GM18502 (cell line): ENCODE measurements around the gene SLC9C2.
"Not testable (repeated sequence)": the region's sequence is repeated elsewhere in the genome, so short reads cannot be mapped to it uniquely, and the experiment has no call there.

Source experiments
- ATAC-seq: cut with Tn5 transposase; IDR thresholded peaks from one replicate; pipeline ENCODE4 v1.9.1; 2021; ENCODE audit warnings: mild to moderate bottlenecking; ENCODE audit not compliant: unreplicated experiment, poor library complexity

SLC9C2 gene

DNA sequence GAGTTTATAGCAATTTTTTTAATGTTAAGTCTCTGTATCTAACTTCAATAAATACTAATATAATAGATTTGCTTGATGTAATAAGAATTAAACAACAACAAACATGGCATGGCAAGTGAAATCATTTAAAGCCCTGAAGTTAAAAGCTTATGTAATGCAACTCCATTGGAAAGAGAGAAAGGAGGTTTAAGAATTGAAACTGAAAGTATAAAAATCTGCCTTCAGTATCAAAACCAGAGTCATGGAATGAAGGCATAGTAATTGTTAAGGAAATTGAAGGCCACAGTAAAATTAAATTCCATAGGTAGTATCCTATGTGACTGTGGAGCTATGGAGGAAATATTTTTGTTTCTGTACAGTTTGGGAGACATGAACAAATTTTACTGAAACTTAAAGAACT is 70.6 kb downstream of the SLC9C2 start:
- ATAC-seq: no peak

DNA sequence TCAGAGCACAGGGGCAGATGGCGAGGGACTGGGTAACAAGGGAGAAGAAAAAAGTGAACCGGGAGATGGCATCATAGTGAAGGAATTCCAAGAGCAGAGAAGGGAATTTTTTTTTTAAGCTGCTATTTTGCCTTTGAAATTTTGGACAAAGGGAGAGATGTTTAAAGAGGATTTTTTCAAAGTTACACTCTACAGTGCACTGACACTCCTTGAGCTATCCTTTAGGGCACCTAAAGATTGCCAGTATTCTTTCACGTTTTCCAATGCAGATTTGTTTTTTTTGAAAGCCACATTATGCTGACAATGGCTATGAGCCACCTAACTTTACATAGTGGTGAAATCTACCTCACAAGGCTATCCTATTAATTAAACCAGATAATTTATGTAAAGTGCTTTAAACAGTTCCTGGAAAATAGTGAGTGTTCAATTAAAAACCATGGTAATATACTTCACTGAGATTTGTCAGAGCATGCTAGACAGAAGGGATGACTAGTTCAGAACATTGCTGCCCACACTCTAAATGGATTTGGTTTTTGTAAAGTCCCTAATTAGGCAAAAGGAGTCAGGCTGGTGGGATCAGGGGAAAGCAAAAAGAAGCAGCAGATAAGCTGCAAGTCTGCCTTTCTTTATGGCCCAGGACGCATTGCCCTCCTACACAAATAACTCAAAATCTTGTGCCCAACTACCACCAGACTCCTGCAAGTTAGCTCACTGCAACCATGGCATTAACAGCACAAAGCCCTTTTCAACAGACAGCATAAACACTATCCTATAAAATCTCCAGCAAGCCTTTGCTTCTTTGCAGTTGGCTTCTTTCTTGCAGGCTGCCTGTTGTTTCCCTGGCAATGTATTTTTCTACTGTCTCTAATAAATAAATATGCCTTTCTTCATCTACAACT is 71.8 kb downstream of the SLC9C2 start:
- ATAC-seq: no peak

DNA sequence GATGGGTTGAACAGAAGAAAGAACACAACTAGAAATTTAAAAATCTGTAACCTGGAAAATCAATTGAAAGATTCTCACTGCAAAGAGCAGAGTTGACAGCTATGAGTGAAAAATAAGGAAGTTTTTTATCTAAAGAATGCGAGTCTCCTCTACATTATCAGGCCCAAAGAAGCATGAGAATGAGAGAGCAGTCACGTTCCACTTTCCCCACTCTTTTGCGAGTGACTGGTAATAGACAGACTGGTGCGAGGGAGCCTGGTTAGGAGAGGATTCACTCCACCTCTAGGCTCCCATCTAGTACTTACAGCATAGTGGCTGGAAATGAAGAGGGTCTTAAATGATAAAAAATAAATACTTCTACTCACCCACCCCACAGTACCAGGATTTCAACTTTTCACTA is 73.8 kb downstream of the SLC9C2 start:
- no peak for ATAC-seq

DNA sequence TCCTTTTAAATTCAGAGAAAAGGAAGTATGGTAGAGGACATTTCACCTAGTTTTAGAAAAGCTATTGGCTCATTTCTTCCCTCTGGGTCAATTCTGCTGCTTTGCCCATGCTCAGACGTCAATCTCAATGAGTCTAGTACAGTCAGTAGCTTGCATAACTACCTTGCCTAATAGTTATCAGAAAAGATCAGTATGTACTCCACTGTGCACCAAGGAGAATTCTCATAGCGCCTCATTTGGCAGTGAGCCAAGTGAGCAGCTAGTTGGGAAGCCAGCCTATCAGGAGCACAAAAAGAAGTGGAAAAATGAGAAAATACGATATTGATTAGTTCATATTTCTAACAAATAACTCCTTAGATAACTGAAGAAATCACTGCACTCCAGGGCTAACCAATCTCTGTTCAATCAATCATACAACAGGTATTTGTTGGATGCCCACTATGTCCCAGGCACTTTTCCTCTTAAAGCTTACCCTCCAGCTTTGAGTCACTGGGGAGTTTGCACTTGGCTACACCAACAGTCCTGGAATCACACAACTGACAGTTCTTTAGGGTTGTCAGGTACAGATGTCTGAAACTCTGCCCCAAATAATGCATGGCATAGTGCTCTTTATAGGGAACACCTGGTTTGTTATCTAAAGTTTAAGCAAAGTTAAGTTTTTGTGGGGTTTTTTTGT is 75.6 kb downstream of the SLC9C2 start:
- no peak for ATAC-seq

DNA sequence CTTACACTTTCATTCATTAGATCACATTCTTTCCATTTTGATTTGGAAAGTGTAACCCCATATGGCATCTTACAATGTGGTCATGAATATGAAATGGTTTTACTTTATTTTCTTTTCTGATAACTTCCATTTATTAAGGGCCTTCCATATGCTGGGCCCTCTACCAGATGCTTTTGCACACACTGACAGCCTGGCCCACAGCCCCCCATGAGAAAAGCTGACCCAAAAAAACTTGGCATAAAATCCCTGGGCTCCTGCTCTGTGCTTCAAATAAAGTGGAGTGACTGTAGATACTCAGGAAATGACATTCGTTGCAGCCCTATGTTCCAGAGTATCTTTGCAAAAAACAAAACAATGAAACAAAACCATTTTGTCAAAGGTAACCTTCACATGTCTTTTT is 76.9 kb downstream of the SLC9C2 start:
- no peak for ATAC-seq

DNA sequence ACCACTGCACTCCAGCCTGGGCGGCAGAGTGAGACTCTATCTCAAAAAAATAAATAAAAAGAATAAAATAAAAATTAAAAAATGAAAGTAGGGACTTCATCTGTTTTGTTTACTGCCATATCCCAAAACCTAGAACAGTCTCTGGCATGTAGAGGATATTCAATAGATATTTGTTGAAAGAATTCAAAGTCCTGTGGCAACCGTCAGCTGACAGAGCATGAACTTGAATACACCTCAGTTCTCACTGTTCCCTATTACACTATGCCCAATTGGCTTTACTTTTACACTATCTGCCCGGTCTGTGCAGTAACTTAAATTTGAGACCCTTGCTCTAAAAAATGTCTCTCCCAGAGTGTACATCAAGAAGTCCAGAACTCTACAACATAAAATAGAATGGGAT is 79.5 kb downstream of the SLC9C2 start:
- ATAC-seq: no peak

DNA sequence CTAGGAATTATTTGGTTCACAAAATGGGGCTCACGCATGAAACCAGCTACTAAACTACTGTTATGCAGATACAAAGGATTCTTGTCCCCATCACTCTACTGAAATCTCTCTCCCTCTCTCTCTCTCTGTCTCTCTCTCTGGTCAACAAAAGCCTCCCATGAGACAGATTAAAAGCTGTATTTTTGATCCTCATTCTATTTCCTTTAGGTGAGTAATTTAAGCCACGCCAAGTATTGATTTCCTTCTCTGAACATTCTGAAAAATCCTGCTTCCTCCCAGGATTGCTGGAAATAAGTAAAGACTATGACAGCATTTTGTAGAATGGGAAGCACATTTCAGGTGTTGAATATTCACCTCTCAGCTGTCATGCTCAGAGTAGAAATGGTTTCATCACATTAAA is 82.1 kb downstream of the SLC9C2 start:
- no peak for ATAC-seq

DNA sequence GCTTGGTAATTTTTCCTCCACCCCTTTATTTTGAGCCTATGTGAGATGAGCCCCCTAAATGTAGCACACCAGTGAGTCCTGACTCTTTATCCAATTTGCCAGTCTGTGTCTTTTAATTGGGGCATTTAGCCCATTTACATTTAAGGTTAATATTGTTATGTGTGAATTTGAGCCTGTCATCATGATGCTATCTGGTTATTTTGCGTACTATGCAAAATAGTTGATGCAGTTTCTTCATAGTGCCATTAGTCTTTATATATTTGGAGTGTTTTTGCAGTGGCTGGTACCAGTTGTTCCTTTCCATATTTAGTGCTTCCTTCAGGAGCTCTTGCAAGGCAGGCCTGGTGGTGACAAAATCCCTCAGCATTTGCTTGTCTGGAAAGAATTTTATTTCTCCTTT is 88.4 kb downstream of the SLC9C2 start:
- ATAC-seq: not testable (repeated sequence)

DNA sequence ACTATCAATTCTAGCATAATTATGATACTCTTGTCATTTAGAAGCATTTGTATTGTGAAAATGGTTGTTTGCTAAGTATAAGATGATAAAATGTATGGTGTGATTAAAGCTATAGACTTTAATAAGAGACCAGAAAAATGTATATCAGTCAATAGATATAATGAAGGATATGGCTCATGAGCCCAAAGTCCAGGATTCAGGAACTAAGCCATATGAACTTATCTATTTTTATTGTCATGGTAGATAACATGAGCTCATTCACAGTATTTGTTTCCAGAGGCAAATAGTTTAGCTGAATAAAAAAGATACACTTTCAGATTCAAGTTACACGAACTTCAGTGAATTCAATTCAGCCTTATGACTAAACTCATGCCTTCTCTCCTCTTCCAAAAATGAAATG is 93.1 kb downstream of the SLC9C2 start:
- ATAC-seq: no peak

DNA sequence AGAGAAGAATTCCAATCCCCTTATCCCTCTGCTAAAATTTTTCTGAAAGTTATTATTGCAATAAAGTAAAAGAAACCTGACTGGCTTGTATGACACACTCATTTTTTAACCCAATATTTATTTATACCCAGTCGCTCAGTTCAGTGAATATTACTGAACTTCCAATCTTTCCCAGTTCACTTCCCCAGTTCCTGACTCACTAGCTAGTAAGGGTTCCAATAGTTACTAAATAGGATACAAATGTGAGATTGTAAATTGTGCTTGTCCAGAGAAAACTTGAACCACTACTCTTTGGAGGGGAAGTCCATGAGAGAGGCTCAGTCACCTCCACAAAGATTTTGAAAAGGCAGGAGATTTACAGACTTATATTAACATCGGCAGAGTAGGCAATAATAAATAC is 94.3 kb downstream of the SLC9C2 start:
- ATAC-seq: no peak

DNA sequence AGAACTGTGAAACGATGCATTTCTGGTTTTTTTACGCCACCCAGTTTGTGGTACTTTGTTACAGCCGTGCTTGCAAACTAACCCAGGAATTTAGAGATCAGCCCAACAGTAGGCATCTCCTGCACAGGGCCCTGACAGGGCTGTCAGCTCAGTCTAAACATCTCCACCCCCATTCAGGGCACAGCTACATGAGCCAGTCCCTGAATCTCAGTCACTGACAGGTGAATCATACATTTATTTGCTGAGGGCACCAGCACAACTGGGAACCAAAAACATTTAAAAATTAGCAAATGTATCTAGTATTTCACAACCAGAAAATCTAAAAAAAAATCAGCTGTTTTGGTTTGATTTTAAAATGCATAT is 95.0 kb downstream of the SLC9C2 start:
- no peak for ATAC-seq

DNA sequence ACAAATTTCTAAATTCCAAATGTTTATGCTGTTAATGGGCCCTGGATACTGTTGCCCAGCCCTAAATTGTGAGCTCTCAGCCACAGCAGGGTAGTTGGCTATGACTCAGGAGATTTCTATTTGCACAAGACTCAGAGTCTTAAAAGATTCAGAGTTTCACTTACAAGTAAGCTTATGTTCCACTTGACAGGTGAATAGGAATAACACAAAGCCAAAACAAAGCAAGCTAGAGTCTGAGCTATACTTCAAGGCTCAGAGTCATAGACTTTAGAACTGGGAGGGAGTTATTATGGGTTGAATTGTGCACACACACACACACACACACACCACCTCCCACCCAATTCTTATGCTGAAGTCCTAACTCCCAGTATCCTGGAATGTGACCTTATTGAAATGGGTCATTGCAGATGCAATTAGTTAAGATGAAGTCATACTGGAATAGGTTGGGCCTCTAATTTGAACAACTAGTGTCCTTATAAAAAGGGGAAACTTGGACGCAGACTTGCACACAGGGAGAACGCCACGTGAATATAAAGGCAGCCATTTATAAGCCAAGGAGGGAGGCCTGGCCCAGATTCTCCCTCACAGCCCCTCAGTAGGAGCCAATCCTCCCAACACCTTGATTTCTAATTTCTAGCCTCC is 95.5 kb downstream of the SLC9C2 start:
- no peak for ATAC-seq

DNA sequence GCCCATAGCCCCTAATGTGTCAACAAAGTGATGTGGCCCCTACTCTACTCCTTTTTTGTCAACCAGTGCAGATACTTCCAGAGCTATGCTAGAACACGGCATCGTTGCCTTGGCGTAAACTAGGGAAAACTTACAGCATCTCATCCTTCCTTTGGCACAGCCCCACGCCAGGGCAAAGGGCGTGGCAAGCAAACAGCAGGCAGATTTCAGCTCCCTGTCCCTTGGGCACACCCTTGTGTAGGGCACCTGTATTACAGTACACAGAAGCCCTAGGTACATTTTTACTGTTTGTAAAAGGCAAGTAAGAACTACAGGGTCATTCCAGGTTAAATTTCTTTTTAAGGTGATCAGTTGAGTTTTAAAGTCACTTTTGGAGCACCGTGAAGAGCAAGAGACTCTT is 96.4 kb downstream of the SLC9C2 start:
- no peak for ATAC-seq

DNA sequence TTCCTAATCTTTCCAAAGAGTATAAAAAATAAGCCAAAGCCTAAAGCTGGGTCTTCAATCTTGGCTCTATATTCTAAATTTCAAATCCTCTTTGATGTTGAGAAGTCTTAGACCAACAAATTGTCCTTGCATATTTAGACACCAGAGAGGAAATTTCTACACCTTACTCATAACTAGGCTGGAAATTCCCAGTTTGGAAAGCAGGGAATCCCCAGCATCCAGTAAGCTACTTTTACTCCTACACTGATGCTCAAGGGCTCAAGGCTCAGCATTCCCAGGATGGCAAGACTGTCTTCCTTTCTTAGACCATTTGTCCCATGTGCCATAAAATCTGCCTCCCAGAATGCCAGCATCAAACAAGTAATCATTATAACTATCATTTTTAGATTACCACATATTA is 97.5 kb downstream of the SLC9C2 start:
- ATAC-seq: no peak

DNA sequence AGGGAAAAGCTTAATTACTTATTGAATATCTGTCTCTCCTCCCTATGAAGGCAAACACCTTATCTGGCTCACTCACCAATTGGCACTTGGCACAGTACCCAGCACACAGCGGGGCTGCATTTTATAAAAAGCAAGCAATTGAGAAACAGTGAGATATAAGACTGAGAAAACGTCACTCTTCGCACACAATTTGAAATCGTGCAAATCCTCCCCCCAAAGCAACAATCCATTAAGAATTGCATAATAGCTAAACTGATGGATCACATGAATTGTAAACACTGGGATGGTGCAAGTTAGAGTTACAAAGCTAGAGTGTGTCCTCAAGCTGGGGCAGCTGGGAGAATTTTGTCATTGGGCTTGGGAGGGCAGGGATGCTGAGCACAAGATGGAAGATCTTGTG is 98.6 kb downstream of the SLC9C2 start:
- ATAC-seq: no peak

DNA sequence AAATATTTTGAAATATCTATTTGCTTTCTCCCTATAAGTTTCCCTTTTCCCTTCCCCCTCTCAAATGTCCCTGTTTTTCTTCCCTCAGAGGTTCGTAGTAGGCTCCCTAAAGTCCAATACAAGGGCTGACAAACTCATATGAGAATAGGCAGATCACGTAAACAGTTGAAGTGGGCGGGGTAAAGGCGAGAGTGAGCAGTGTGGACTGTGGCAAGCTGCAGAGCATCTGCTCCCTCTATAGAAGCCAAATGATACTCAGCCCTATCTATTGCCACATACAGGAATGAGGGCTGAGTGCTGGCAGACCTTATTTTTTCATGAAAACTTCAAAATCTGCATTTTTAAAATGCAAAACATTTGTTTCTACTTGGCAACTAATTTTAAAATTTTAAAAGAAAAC is 99.5 kb downstream of the SLC9C2 start:
- ATAC-seq: no peak

DNA sequence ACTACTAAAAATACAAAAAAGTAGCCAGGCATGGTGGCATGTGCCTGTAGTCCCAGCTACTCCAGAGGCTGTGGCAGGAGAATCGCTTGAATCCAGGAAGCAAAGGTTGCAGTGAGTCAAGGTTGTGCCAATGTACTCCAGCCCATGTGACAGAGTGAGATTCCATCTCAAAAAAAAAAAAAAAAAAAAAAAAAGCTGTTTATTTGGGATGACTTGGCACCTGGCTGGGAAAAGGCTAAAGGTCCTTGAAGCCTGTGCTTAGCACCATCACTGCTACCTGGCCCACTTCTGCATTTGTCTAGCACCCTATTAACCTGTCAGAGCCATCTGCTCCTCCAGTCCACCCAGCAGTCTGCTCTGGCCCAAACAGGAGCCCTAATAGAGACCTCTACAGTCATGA is 100.8 kb downstream of the SLC9C2 start:
- ATAC-seq: no peak

DNA sequence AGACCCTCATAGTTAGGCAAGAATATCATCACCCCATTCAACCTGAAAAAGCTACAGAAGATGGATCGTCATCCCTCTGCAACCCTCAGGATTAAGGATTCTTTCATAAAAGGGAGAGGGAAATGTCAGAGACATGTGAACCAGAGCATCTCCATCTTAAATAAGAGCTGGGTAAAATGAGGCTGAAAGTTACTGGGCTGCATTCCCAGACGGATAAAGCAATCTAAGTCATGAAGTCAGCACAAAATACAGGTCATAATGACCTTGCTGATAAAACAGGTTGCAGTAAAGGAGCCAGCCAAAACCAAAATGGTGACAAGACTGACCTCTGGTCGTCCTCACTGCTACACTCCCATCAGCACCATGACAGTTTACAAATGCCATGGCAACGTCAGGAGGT is 103.1 kb downstream of the SLC9C2 start:
- no peak for ATAC-seq

DNA sequence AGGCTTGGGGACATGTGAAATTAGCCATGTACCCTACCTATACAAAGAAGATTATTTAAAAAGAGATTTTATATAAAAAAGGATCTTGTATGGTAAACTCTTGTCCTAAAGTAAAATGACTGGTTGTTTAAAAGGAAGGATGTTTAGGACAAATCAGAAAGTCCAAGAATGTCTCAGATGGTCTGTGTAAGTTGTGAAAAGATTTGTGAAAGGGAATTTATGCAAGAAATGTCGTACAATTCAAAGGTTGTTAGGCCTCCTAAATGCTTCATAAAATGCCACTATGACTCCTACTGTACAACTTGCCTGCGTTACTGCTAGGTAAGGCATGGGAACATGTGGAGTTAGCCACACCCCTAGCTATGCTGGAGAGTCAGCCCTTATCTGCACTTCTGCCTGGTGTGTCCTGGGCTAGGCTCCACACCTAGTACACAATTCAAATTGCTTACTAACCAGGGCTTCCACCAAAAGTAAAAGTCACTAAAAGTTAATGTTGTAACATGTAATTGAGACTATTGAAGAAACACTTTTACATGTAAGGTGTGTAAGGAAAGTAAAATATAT is 106.0 kb downstream of the SLC9C2 start:
- no peak for ATAC-seq

DNA sequence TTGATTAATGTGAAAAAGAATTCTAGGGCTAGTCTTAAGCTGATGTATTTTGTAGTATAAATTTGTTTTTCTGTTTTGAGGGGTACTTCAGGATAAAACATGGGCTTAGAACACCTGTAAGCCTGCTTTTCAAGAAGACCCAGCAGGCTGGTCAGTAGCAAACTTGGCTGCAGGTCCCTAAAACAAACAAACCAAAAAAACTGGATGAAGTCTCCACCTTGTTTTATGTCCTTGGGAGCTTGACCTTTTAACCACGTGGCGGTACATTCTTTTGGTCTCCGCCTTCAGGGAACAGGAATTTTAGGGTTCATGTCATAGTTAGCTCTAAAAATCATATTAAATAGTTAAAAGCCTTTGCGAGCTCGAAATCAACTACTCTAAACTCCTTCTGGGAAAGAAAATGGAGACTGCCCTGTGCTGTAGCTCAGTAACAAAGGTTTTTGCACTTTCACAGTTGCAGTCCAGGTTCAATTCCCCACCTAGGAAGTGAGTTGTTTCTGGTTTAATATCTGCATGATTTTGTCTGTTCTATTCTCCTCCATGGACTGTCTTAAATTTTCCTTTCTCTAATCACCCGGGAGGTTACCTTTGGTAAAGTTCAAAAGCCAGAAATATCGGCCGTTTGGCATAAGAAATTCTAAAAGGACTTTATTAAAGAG is 107.1 kb downstream of the SLC9C2 start:
- no peak for ATAC-seq

DNA sequence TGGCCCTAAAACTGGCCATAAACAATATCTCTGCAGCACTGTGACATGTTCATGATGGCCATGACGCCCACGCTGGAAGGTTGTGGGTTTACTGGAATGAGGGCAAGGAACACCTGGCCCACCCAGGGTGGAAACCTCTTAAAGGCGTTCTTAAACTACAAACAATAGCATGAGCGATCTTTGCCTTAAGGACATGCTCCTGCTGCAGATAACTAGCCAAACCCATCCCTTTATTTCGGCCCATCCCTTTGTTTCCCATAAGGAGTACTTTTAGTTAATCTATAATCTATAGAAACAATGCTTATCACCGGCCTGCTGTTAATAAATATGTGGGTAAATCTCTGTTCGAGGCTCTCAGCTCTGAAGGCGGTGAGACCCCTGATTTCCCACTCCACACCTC is 109.7 kb downstream of the SLC9C2 start:
- not testable (repeated sequence) for ATAC-seq
